ENCODE measurements around the gene SMIM22. TPM values are rescaled to one million over a fixed set of nuclear protein-coding genes. Genes with fewer than 3 reads are reported as not detected.

Gene SMIM22
- 100 to 1,000 TPM; 361 to 457 TPM for total RNA-seq

DNA sequence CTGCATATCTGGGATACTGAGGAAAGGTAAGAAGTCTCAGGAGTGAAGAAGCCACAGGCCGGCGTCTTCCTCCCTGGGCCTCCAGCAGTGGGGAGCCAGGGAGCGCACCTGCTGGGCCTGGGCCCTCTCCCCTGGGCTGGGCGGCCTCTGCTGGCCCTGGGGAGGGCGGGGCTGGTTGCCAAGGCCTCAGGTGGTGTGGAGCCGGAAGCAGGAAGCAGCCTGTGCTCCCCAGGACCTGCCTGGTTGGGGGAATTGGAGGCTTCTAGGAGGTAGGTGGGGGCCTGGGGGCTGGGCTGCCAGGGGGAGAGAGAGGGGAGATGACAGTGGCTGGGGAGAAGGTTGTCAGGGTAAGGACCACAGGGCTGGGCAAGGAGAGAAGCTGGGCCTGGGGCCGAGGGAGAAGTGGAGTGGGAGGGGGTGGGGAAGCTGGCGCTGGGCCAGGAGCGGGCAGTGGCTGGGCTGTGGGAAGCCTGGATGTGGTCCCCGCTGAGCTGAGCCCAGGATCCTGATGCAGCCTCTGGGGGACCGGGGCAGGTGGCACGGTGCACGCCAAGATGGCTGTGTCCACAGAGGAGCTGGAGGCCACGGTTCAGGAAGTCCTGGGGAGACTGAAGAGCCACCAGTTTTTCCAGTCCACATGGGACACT, at the start of gene SMIM22:
Gene SMIM22 (plus strand): TSS at position 189 of the 647 bp plus-strand sequence. CDS start 366 bp downstream, at position 555.
- H3K4me3 ChIP-seq = peak within 1 kb of the TSS; percentile 55
- intact Hi-C loops (cut with DNase I) = no loop called here
- no peaks in the 10 kb centered on the region for H3K36me3 ChIP-seq
- peak within 1 kb of the TSS; percentile 72 to 83 for H3K9ac ChIP-seq (ENCODE audit: low read depth in 2 of 2, low read length in 2 of 2)
- DNase-seq = peak; percentile 87
- no peaks in the 10 kb centered on the region for H3K4me1 ChIP-seq
- no peak for TF ChIP-seq CTCF (IDR thresholded peaks at IDR 0.05)
- H3K27ac ChIP-seq = peak within 1 kb of the TSS; percentile 63
- H3K27me3 ChIP-seq = no peaks in the 10 kb centered on the region
- no peaks in the 10 kb centered on the region for H3K9me3 ChIP-seq

- Histone ChIP-seq H3K27me3 (no peaks in the 10 kb centered on the region), H3K4me1 (no peaks in the 10 kb centered on the region), H3K9me3 (no peaks in the 10 kb centered on the region), H3K27ac (no peak overlapping the region), H3K9ac (ENCODE audit: low read depth in 2 of 2, low read length in 2 of 2) (no peak overlapping the region), H3K4me3 (no peak overlapping the region), H3K36me3 (peaks cover 4% of the 10 kb centered on the region)
- DNase-seq = no peak
- no peak for TF ChIP-seq CTCF (IDR thresholded peaks at IDR 0.05)
- intact Hi-C loops (cut with DNase I) = no loop called here
These were observed 49.0 kb upstream of the SMIM22 start for GRCh38 chr16:4746215-4746614.

DNA sequence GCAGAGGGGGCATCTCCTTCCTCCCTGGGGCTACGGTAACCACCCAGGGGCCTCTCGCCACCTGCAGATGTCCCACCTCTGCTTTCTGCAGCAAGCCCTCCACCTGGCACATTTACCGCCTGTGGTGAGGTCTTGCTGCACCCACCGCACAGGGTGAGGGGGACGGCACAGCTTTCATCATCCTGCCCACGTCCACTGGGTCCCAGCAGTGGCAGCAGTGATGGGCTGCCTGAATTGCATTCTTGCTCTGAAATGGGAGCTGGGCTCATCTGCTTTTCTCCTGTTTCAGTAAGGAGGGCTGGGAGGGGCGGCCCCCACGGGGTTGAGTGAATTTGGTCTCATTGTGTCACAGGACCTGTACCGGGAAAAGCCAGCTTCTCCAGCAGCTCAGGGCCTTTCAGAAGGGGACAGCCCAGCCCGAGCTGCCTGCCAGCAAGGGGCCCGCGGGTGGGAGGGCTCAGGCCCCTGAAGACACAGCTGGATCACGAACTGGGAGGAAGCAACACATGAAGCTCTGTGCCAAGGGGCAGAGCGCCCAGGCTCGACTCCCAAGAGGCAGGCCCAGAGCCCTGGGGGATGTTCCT, 48.1 kb upstream of the SMIM22 start:
- no peak for DNase-seq

DNA sequence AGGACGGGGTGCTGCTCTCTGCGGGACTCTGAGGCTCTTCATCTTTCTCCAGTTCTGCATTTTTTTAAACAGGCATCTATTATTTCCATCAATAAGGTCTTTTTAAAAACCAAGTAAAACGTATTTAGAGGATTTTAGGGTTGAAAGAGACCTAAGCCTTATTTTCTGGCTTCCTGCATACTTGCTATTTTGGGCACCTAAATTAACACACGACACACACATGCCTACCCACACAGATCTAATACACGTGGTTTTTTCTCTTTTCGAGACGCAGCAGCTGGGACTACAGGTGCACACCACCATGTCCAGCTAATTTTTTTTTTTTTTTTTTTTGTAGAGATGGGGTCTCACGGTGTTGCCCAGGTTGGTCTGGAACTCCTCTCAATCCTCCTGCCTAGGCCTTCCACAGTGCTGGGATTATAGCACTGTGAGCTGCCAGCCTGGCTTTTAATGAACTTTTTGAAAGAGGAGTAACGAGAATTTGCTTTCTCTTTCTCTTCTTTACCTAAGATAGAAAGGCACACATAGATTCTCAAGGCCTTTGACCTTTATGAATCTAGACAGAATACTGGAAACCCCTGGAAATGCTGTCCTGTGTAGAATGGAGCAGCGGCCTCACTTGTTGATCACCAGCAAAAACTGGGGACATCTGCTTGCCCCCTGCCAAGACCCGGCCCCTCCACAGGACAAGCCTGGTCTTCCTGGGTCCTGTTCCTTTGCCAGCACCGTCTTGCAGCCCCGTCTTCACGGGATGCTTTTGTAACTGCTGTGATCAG, 47.1 kb upstream of the SMIM22 start:
- Histone ChIP-seq H3K9me3 (no peaks in the 10 kb centered on the region), H3K4me1 (no peaks in the 10 kb centered on the region), H3K27me3 (no peaks in the 10 kb centered on the region), H3K36me3 (peaks cover 4% of the 10 kb centered on the region), H3K27ac (no peak overlapping the region), H3K9ac (ENCODE audit: low read depth in 2 of 2, low read length in 2 of 2) (no peak overlapping the region), H3K4me3 (no peak overlapping the region)
- intact Hi-C loops (cut with DNase I) = no loop called here
- no peak for TF ChIP-seq CTCF (IDR thresholded peaks at IDR 0.05)
- DNase-seq = no peak

More for the DNA sequence above, 48.1 kb upstream of the SMIM22 start:
- Histone ChIP-seq H3K27me3 (no peaks in the 10 kb centered on the region), H3K4me1 (no peaks in the 10 kb centered on the region), H3K36me3 (peaks cover 4% of the 10 kb centered on the region), H3K27ac (no peak overlapping the region), H3K9me3 (no peaks in the 10 kb centered on the region), H3K4me3 (no peak overlapping the region), H3K9ac (ENCODE audit: low read depth in 2 of 2, low read length in 2 of 2) (peak overlapping the region in 1 of 2 donors; percentile 43)
- no peak for TF ChIP-seq CTCF (IDR thresholded peaks at IDR 0.05)
- intact Hi-C loops (cut with DNase I) = no loop called here

DNA sequence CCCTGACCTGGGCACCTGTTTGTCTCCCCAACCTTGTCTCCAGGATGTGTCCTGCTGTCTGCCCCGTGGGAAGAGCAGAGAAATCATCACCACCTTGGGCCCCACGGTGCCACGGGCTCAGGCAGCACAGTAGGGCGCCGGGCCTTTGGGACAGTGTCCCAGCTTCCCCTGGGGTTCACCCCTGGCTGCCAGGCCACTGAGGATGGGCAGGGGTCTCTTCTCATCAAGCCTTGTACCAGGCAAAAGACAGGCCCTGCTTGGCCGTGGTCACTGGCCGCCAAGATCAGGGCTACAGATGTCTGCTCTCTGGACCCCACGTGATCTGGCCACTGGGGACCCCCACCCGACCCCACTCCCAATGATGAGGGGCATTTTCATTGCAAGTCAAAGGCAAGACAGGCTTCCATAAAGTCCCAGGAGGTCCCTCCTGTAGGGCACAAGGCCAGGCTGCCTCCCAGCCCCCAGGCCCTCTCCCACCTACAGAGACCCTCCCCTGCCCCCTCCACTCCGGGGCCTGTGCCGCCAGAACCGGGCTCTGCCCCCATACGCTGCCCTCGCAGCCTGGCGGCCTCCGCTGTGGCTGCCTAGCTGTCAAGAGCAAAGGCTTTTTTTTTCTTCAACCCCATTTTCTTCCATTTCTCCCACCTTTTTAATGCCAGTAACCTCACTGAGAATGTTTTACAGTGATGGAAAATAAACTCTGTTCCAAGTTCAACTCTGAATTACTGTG, 46.3 kb upstream of the SMIM22 start:
- Histone ChIP-seq H3K9me3 (no peaks in the 10 kb centered on the region), H3K36me3 (peaks cover 4% of the 10 kb centered on the region), H3K9ac (ENCODE audit: low read depth in 2 of 2, low read length in 2 of 2) (no peak overlapping the region), H3K27me3 (no peaks in the 10 kb centered on the region), H3K4me3 (no peak overlapping the region), H3K27ac (no peak overlapping the region), H3K4me1 (no peaks in the 10 kb centered on the region)
- no peak for DNase-seq
- TF ChIP-seq CTCF (IDR thresholded peaks at IDR 0.05) = no peak
- intact Hi-C loops (cut with DNase I) = no loop called here
